Pancreas (tissue), 10 donors: ENCODE data around the gene NOS1AP. TPM values are rescaled to one million over a fixed set of nuclear protein-coding genes. Genes with fewer than 3 reads are reported as not detected.

Experiments used
- ATAC-seq, 4 donors: fragments of 200-7000 bp; cut with Tn5 transposase; one replicate each; pipeline versions ENCODE4 v1.8.0 to v1.9.1; 2020; ENCODE audit warnings: mild to moderate bottlenecking in 4 of 4, moderate library complexity in 4 of 4
- DNase-seq, 6 donors: peaks; one replicate each; pipeline ENCODE4 v3.0.0-alpha.2; 2020
- FAIRE-seq: peaks from 2 replicates; lab custom pipeline; 2012; peaks lifted over from hg19 to GRCh38; lab: Jason Lieb, UNC
- H3K27ac ChIP-seq, 4 donors: fragments of 200-600 bp; sonication (generic); 1 replicate in 3 of 4; 2 replicates in 1 of 4; pipeline versions ENCODE4 v1.5.0 to v1.8.0; 2020
- H3K27me3 ChIP-seq, 4 donors: fragments of 200-600 bp; one replicate each; pipeline ENCODE4 v1.8.0; 2021
- H3K36me3 ChIP-seq, 3 donors: fragments of 200-600 bp; sonication (generic) in 1 of 3; one replicate each; pipeline versions ENCODE4 v1.5.0 to v1.8.0; 2020 to 2021
- H3K4me1 ChIP-seq, 3 donors: fragments of 200-600 bp; one replicate each; pipeline ENCODE4 v1.8.0; 2021
- H3K4me3 ChIP-seq, 4 donors: fragments of 200-600 bp; sonication (generic) in 2 of 4; one replicate each; pipeline versions ENCODE4 v1.5.0 to v1.8.0; 2020 to 2021
- H3K9me3 ChIP-seq, 4 donors: fragments of 200-600 bp; one replicate each; pipeline ENCODE4 v1.8.0; 2021
- CTCF ChIP-seq, 4 donors: fragments of 200-600 bp; sonication (generic) in 3 of 4; IDR thresholded peaks; one replicate each; pipeline versions ENCODE4 v1.5.0 to v1.8.0; 2021; ENCODE audit warnings: antibody characterized with exemption in 4 of 4
- WGBS, 2 donors: extraction: QIAGEN DNeasy Blood & Tissue Kit; methylation state at CpG; one replicate each; pipeline ENCODE4 v1.1.7; 2013; 5-methylcytosine and 5-hydroxymethylcytosine counted together
- intact Hi-C, 3 donors: fragments of 100-400 bp; cut with DNase I; formaldehyde crosslinking; loops; one replicate each; pipeline versions ENCODE4 v1.11.1 to v1.14.2; 2022
- polyA plus RNA-seq, 2 donors: library from polyadenylated mRNA; stranded (reverse); fragments of 200-250 nt; gene quantifications; one replicate each; pipeline ENCODE4 v1.2.3, GENCODE V29; 2013
- total RNA-seq, 6 donors: library from RNA; stranded (reverse); fragmentation: NEBNext Ultra II Directional in 4 of 6; extraction: Animal tissue kit (Norgen Biotek cat#: 25700) in 4 of 6; gene quantifications; one replicate each; pipeline versions ENCODE4 v1.2.1 to v1.2.4, GENCODE V29; 2021 to 2023
- donor health status: healthy with polysubstance abuse.
- donor health status: DM: no; HTN: no; CAD: no; lungs with moderate emphysema.
- donor health status: DM: no; HTN: no; CAD: no.
- donor health status: control.
- donor health status: control.
- donor health status: Bipolar disorder and iron deficiency.
- donor health status: DM: yes; HTN: yes; CAD: no.
- donor health status: DM: no; HTN: no; CAD: no.
- donor health status: DM: no; HTN: no; CAD: no.
- donor health status: DM: yes; HTN: yes; CAD: no.

The NOS1AP gene
- total and polyA plus RNA-seq, 8 donors: 0.40 to 2.8 (median 1.7) TPM

- Histone ChIP-seq H3K36me3 (no peaks in the 10 kb centered on the region), H3K27ac (no peak overlapping the region), H3K4me1 (no peaks in the 10 kb centered on the region), H3K4me3 (no peak overlapping the region), H3K27me3 (no peaks in the 10 kb centered on the region), H3K9me3 (no peaks in the 10 kb centered on the region)
- 87 to 95% methylated on average over 3 of the region's 3 CpGs for WGBS, 2 donors
- no peak for TF ChIP-seq CTCF (IDR thresholded peaks at IDR 0.05)
- no peak for ATAC-seq
- intact Hi-C loops: no loop called here
- DNase-seq: no peak
- FAIRE-seq: no peak
Observed at GRCh38 chr1:162253790-162254189, 184.3 kb downstream of the NOS1AP start.

- no peak for ATAC-seq
- H3K9me3 ChIP-seq: no peaks in the 10 kb centered on the region
- no peak for TF ChIP-seq CTCF (IDR thresholded peaks at IDR 0.05)
- no peaks in the 10 kb centered on the region for H3K4me1 ChIP-seq
- 74 to 80% methylated on average over 4 of the region's 4 CpGs for whole genome bisulfite sequencing, 2 donors
- intact Hi-C loops: no loop called here
- DNase-seq: no peak
- no peaks in the 10 kb centered on the region for H3K36me3 ChIP-seq
- no peaks in the 10 kb centered on the region for H3K27me3 ChIP-seq
- no peak for FAIRE-seq
- no peak overlapping the region for H3K27ac ChIP-seq
- no peak overlapping the region for H3K4me3 ChIP-seq
Observed at GRCh38 chr1:162256287-162256686, 186.8 kb downstream of the NOS1AP start.

- DNase-seq (no peak), ATAC-seq (no peak), FAIRE-seq (no peak)
- no peak overlapping the region for H3K27ac ChIP-seq
- WGBS, 2 donors: 92 to 96% methylated on average over 2 of the region's 2 CpGs
- H3K4me1 ChIP-seq: no peaks in the 10 kb centered on the region
- no peaks in the 10 kb centered on the region for H3K27me3 ChIP-seq
- no peaks in the 10 kb centered on the region for H3K36me3 ChIP-seq
- intact Hi-C loops: no loop called here
- TF ChIP-seq CTCF (IDR thresholded peaks at IDR 0.05): no peak
- no peaks in the 10 kb centered on the region for H3K9me3 ChIP-seq
- H3K4me3 ChIP-seq: no peak overlapping the region
Observed at GRCh38 chr1:162258394-162258793, 188.9 kb downstream of the NOS1AP start.

GRCh38 chr1:162259894-162260455 is 190.5 kb downstream of the NOS1AP start:
- FAIRE-seq: no peak
- no peaks in the 10 kb centered on the region for H3K36me3 ChIP-seq
- intact Hi-C loops: no loop called here
- no peaks in the 10 kb centered on the region for H3K27me3 ChIP-seq
- no peaks in the 10 kb centered on the region for H3K4me1 ChIP-seq
- no peak for DNase-seq
- no peak overlapping the region for H3K4me3 ChIP-seq
- no peak for ATAC-seq
- H3K9me3 ChIP-seq: no peaks in the 10 kb centered on the region
- no peak overlapping the region for H3K27ac ChIP-seq
- WGBS, 2 donors: 83 to 85% methylated on average over 1 of the region's 1 CpG
- TF ChIP-seq CTCF (IDR thresholded peaks at IDR 0.05): no peak

- intact Hi-C loops: no loop called here
- no peak overlapping the region for H3K4me3 ChIP-seq
Observed at GRCh38 chr1:162264108-162264507, 194.6 kb downstream of the NOS1AP start.

More at GRCh38 chr1:162264108-162264507, 194.6 kb downstream of the NOS1AP start:
- TF ChIP-seq CTCF (IDR thresholded peaks at IDR 0.05): no peak
- H3K36me3 ChIP-seq: no peaks in the 10 kb centered on the region
- no peaks in the 10 kb centered on the region for H3K4me1 ChIP-seq
- H3K27me3 ChIP-seq: no peaks in the 10 kb centered on the region
- DNase-seq (no peak), ATAC-seq (no peak), FAIRE-seq (no peak)
- no peak overlapping the region for H3K27ac ChIP-seq
- WGBS, 2 donors: 84 to 93% methylated on average over 1 of the region's 1 CpG
- no peaks in the 10 kb centered on the region for H3K9me3 ChIP-seq
